Upper lobe of left lung (tissue), 6 donors: Measurements from ENCODE around the gene CD37. TPM values are rescaled to one million over a fixed set of nuclear protein-coding genes. Genes with fewer than 3 reads are reported as not detected.
"Not testable (repeated sequence)": the region's sequence is repeated elsewhere in the genome, so short reads cannot be mapped to it uniquely, and the experiment has no call there.

Experiments used
- ATAC-seq, 2 donors: fragments of 200-7000 bp; cut with Tn5 transposase; one replicate each; pipeline ENCODE4 v1.9.1; 2022; ENCODE audit warnings: mild to moderate bottlenecking in 2 of 2, moderate library complexity in 2 of 2; ENCODE audit not compliant: low FRiP score in 2 of 2
- DNase-seq, 2 donors: peaks; one replicate each; pipeline ENCODE4 v3.0.0-alpha.2; 2019 to 2020
- H3K27ac ChIP-seq, 4 donors: fragments of 200-600 bp; sonication (generic); one replicate each; pipeline ENCODE4 v1.5.1; 2016 to 2019
- H3K27me3 ChIP-seq, 4 donors: fragments of 200-600 bp; sonication (generic); one replicate each; pipeline ENCODE4 v1.5.1; 2017 to 2019
- H3K36me3 ChIP-seq, 4 donors: fragments of 200-600 bp; sonication (generic); one replicate each; pipeline ENCODE4 v1.5.1; 2016 to 2019
- H3K4me1 ChIP-seq, 4 donors: fragments of 200-600 bp; sonication (generic); one replicate each; pipeline ENCODE4 v1.5.1; 2018 to 2019
- H3K4me3 ChIP-seq, 4 donors: fragments of 200-600 bp; sonication (generic); one replicate each; pipeline ENCODE4 v1.5.1; 2017 to 2019; ENCODE audit warnings: mild to moderate bottlenecking in 2 of 4, moderate library complexity in 1 of 4
- H3K9me3 ChIP-seq, 4 donors: fragments of 200-600 bp; sonication (generic); one replicate each; pipeline ENCODE4 v1.5.1; 2018 to 2019
- CTCF ChIP-seq, 6 experiments: fragments of 450-650 bp in 4 of 6; fragments of 200-600 bp in 2 of 6; sonication (generic) in 2 of 6; IDR thresholded peaks; one replicate each; pipeline ENCODE4 v1.5.1; 2016 to 2019; ENCODE audit warnings: antibody characterized with exemption in 6 of 6
- EP300 ChIP-seq, 4 donors: sonication (generic); formaldehyde crosslinking; IDR thresholded peaks; one replicate each; pipeline ENCODE4 v1.5.1; 2017; ENCODE audit warnings: antibody characterized with exemption in 4 of 4, control low read depth in 2 of 4
- POLR2A ChIP-seq, 4 donors: fragments of 450-650 bp; IDR thresholded peaks; one replicate each; pipeline ENCODE4 v1.5.1; 2016 to 2017; ENCODE audit warnings: antibody characterized with exemption in 4 of 4, mild to moderate bottlenecking in 2 of 4
- POLR2AphosphoS5 ChIP-seq, 2 donors: sonication (generic); formaldehyde crosslinking; IDR thresholded peaks; one replicate each; pipeline ENCODE4 v1.5.1; 2017; ENCODE audit warnings: antibody characterized with exemption in 2 of 2
- WGBS, 2 donors: methylation state at CpG; one replicate each; pipeline ENCODE4 v1.1.5; 2017 to 2018; 5-methylcytosine and 5-hydroxymethylcytosine counted together
- total RNA-seq, 6 donors: library from RNA; depleted of rRNA in 4 of 6; stranded (reverse); fragments of >200 nt in 4 of 6; gene quantifications; one replicate each; pipeline versions ENCODE4 v1.1.0 to v1.2.1, GENCODE V29; 2016 to 2021
- donor health status: DM: no; HTN: no; CAD: no; lungs with moderate emphysema.
- donor health status: DM: no; HTN: yes; CAD: no; lungs with severe emphysema.

CD37 gene
- total RNA-seq, 6 donors from 2014 or later: 63.5 to 156 (median 123) TPM

GRCh38 chr19:49309087-49309486 lies 26.1 kb upstream of the CD37 start:
- TF ChIP-seq EP300 (IDR thresholded peaks at IDR 0.05) (no peak), POLR2AphosphoS5 (IDR thresholded peaks at IDR 0.05) (no peak), CTCF (IDR thresholded peaks at IDR 0.05) (no peak), POLR2A (IDR thresholded peaks at IDR 0.05) (no peak)
- 91 to 97% methylated on average over 6 of the region's 6 CpGs for WGBS, 2 donors
- DNase-seq (no peak), ATAC-seq (no peak)
- Histone ChIP-seq H3K36me3 (peaks cover 0 to 20% (median 7%) of the 10 kb centered on the region in 4 donors), H3K4me1 (no peaks in the 10 kb centered on the region), H3K4me3 (no peak overlapping the region), H3K27ac (no peak overlapping the region), H3K27me3 (no peaks in the 10 kb centered on the region), H3K9me3 (no peaks in the 10 kb centered on the region)

GRCh38 chr19:49315111-49315510 lies 20.1 kb upstream of the CD37 start:
- H3K27me3 ChIP-seq: no peaks in the 10 kb centered on the region
- H3K36me3 ChIP-seq: peaks cover 0 to 13% (median 7%) of the 10 kb centered on the region in 4 donors
- H3K27ac ChIP-seq: no peak overlapping the region
- WGBS, 2 donors: 87 to 90% methylated on average over 1 of the region's 1 CpG
- no peak for ATAC-seq
- TF ChIP-seq POLR2AphosphoS5 (IDR thresholded peaks at IDR 0.05) (no peak), CTCF (IDR thresholded peaks at IDR 0.05) (no peak), EP300 (IDR thresholded peaks at IDR 0.05) (no peak), POLR2A (IDR thresholded peaks at IDR 0.05) (no peak)
- no peaks in the 10 kb centered on the region for H3K4me1 ChIP-seq
- no peak overlapping the region for H3K4me3 ChIP-seq
- no peak for DNase-seq
- peaks cover 0 to 5% (median 2%) of the 10 kb centered on the region in 4 donors for H3K9me3 ChIP-seq

GRCh38 chr19:49316284-49316683 lies 18.9 kb upstream of the CD37 start:
- H3K4me1 ChIP-seq: no peaks in the 10 kb centered on the region
- ATAC-seq (no peak), DNase-seq (no peak)
- no peaks in the 10 kb centered on the region for H3K27me3 ChIP-seq
- H3K9me3 ChIP-seq: peaks cover 0 to 5% (median 2%) of the 10 kb centered on the region in 4 donors
- H3K36me3 ChIP-seq: peaks cover 0 to 2% (median under 1%) of the 10 kb centered on the region in 4 donors
- H3K4me3 ChIP-seq: no peak overlapping the region
- TF ChIP-seq CTCF (IDR thresholded peaks at IDR 0.05): no peak
- TF ChIP-seq POLR2AphosphoS5 (IDR thresholded peaks at IDR 0.05): no peak
- no peak for TF ChIP-seq POLR2A (IDR thresholded peaks at IDR 0.05)
- TF ChIP-seq EP300 (IDR thresholded peaks at IDR 0.05): no peak
- no peak overlapping the region for H3K27ac ChIP-seq

- Histone ChIP-seq H3K27me3 (no peaks in the 10 kb centered on the region), H3K36me3 (no peaks in the 10 kb centered on the region), H3K27ac (no peak overlapping the region), H3K4me3 (no peak overlapping the region), H3K9me3 (peaks cover 0 to 5% (median 2%) of the 10 kb centered on the region in 4 donors), H3K4me1 (no peaks in the 10 kb centered on the region)
- no peak for TF ChIP-seq POLR2AphosphoS5 (IDR thresholded peaks at IDR 0.05)
- TF ChIP-seq EP300 (IDR thresholded peaks at IDR 0.05): no peak
- TF ChIP-seq POLR2A (IDR thresholded peaks at IDR 0.05): no peak
- no peak for TF ChIP-seq CTCF (IDR thresholded peaks at IDR 0.05)
- ATAC-seq (no peak), DNase-seq (no peak)
Observed at GRCh38 chr19:49318296-49318695, 16.9 kb upstream of the CD37 start.

- TF ChIP-seq EP300 (IDR thresholded peaks at IDR 0.05): no peak
- TF ChIP-seq POLR2A (IDR thresholded peaks at IDR 0.05): no peak
- WGBS, 2 donors: 94% methylated on average over 32 to 38 of the region's 38 CpGs
- H3K4me3 ChIP-seq: no peak within 1 kb of the TSS
- no peaks in the 10 kb centered on the region for H3K27me3 ChIP-seq
- no peaks in the 10 kb centered on the region for H3K4me1 ChIP-seq
- ATAC-seq (peak in 1 of 2 donors; percentile 53), DNase-seq (peak in 1 of 2 donors; percentile 69)
- no peaks in the 10 kb centered on the region for H3K9me3 ChIP-seq
- H3K36me3 ChIP-seq: peaks cover 0 to 3% (median under 1%) of the 10 kb centered on the region in 4 donors
- H3K27ac ChIP-seq: no peak within 1 kb of the TSS
Observed at GRCh38 chr19:49324801-49325576, 10.2 kb upstream of the CD37 start, which contains the start of gene SLC6A16. Gene SLC6A16 (minus strand): TSS chr19:49325191. CDS start chr19:49311347, 13,844 bp downstream.

GRCh38 chr19:49325756-49326155 lies 9.4 kb upstream of the CD37 start:
- ATAC-seq, H3K4me3 ChIP-seq, H3K4me1 ChIP-seq, H3K9me3 ChIP-seq, H3K27ac ChIP-seq, H3K27me3 ChIP-seq, DNase-seq: not testable (repeated sequence)
- WGBS, 2 donors: 95% methylated on average over 13 of the region's 13 CpGs
- peaks cover 0 to 11% (median 4%) of the 10 kb centered on the region in 4 donors for H3K36me3 ChIP-seq
